GM21619 (cell line): ENCODE results near the gene USP17L21.
"Not testable (repeated sequence)": the region's sequence is repeated elsewhere in the genome, so short reads cannot be mapped to it uniquely, and the experiment has no call there.

Source experiments
- ATAC-seq: cut with Tn5 transposase; IDR thresholded peaks from one replicate; pipeline ENCODE4 v1.9.1; 2021; ENCODE audit not compliant: unreplicated experiment

Gene USP17L21

DNA sequence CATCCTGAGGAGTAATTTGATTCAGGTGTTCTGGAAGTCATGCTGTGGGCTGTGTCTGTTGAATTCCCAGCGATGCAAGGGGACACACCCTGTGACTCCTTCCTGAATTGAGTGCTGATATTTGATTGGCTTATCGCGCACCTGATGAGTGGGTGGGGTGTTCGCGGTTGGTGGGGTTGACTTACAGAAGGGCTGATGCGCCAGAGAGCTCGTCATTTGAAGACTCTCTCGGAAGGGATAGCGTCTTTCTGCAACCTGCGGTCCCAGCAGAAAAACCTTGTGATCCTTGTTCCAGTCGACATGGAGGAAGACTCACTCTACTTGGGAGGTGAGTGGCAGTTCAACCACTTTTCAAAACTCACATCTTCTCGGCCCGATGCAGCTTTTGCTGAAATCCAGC is at the start of gene USP17L21:
Gene USP17L21 (plus strand): TSS at position 301 of the 400 bp plus-strand sequence. CDS start 0 bp downstream, at position 301.
- not testable (repeated sequence) for ATAC-seq

DNA sequence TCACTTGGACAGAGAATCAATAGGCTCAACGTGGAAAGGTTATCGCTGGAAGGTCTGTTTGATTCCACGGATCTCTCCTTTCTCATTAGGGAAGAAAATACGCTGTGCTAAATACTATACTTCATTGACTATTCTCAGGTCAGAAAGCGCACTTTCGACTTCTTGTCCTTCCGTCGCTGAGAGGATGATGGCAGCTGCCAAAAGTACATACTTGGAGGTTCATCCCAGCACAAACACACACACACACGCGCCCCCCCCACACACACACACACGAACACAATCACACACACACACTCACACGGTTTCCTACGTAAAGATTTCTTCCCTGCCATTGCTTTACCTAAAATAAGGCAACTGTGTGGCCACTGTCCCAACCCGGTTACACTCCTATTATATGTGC is 48.0 kb upstream of the USP17L21 start:
- ATAC-seq, result not testable (repeated sequence)

DNA sequence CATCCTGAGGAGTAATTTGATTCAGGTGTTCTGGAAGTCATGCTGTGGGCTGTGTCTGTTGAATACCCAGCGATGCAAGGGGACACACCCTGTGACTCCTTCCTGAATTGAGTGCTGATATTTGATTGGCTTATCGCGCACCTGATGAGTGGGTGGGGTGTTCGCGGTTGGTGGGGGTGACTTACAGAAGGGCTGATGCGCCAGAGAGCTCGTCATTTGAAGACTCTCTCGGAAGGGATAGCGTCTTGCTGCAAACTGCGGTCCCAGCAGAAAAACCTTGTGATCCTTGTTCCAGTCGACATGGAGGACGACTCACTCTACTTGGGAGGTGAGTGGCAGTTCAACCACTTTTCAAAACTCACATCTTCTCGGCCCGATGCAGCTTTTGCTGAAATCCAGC is 47.6 kb upstream of the USP17L21 start, which contains the start of gene USP17L11:
Gene USP17L11 (plus strand): TSS at position 301 of the 400 bp plus-strand sequence. CDS start 0 bp downstream, at position 301.
- ATAC-seq, result not testable (repeated sequence)

DNA sequence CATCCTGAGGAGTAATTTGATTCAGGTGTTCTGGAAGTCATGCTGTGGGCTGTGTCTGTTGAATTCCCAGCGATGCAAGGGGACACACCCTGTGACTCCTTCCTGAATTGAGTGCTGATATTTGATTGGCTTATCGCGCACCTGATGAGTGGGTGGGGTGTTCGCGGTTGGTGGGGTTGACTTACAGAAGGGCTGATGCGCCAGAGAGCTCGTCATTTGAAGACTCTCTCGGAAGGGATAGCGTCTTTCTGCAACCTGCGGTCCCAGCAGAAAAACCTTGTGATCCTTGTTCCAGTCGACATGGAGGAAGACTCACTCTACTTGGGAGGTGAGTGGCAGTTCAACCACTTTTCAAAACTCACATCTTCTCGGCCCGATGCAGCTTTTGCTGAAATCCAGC is 42.8 kb upstream of the USP17L21 start, which contains the start of gene USP17L12:
Gene USP17L12 (plus strand): TSS at position 301 of the 400 bp plus-strand sequence. CDS start 0 bp downstream, at position 301.
- ATAC-seq, result not testable (repeated sequence)

- ATAC-seq, result not testable (repeated sequence)
These were observed 38.1 kb upstream of the USP17L21 start, which contains the start of gene USP17L13 for GRCh38 chr4:9224596-9224995. Gene USP17L13 (plus strand): TSS chr4:9224896. CDS start chr4:9224896, 0 bp downstream.

GRCh38 chr4:9230249-9230648 is 32.4 kb upstream of the USP17L21 start:
- ATAC-seq, result not testable (repeated sequence)

DNA sequence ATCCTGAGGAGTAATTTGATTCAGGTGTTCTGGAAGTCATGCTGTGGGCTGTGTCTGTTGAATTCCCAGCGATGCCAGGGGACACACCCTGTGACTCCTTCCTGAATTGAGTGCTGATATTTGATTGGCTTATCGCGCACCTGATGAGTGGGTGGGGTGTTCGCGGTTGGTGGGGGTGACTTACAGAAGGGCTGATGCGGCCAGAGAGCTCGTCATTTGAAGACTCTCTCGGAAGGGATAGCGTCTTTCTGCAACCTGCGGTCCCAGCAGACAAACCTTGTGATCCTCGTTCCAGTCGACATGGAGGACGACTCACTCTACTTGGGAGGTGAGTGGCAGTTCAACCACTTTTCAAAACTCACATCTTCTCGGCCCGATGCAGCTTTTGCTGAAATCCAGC is 28.6 kb upstream of the USP17L21 start, which contains the start of gene USP17L15:
Gene USP17L15 (plus strand): TSS at position 301 of the 400 bp plus-strand sequence. CDS start 0 bp downstream, at position 301.
- not testable (repeated sequence) for ATAC-seq

DNA sequence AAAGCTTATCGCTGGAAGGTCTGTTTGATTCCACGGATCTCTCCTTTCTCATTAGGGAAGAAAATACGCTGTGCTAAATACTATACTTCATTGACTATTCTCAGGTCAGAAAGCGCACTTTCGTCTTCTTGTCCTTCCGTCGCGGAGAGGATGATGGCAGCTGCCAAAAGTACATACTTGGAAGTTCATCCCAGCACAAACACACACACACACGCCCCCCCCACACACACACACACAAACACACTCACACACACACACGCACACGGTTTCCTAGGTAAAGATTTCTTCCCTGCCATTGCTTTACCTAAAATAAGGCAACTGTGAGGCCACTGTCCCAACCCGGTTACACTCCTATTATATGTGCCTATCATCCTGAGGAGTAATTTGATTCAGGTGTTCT is 24.2 kb upstream of the USP17L21 start:
- ATAC-seq, result not testable (repeated sequence)

GRCh38 chr4:9243579-9243978 is 19.1 kb upstream of the USP17L21 start, which contains the start of gene USP17L17:
Gene USP17L17 (plus strand): TSS chr4:9243879. CDS start chr4:9243879, 0 bp downstream.
- ATAC-seq, result not testable (repeated sequence)

DNA sequence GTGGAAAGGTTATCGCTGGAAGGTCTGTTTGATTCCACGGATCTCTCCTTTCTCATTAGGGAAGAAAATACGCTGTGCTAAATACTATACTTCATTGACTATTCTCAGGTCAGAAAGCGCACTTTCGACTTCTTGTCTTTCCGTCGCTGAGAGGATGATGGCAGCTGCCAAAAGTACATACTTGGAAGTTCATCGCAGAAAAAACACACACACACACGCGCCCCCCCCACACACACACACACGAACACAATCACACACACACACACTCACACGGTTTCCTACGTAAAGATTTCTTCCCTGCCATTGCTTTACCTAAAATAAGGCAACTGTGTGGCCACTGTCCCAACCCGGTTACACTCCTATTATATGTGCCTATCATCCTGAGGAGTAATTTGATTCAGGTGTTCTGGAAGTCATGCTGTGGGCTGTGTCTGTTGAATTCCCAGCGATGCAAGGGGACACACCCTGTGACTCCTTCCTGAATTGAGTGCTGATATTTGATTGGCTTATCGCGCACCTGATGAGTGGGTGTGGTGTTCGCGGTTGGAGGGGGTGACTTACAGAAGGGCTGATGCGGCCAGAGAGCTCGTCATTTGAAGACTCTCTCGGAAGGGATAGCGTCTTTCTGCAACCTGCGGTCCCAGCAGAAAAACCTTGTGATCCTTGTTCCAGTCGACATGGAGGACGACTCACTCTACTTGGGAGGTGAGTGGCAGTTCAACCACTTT is 14.6 kb upstream of the USP17L21 start, which contains the start of gene USP17L18:
Gene USP17L18 (plus strand): TSS at position 678 of the 728 bp plus-strand sequence. CDS start 0 bp downstream, at position 678.
- ATAC-seq, result not testable (repeated sequence)

- not testable (repeated sequence) for ATAC-seq
These were observed 9.6 kb upstream of the USP17L21 start, which contains the start of gene USP17L19 for GRCh38 chr4:9253078-9253477. Gene USP17L19 (plus strand): TSS chr4:9253378. CDS start chr4:9253378, 0 bp downstream.

- not testable (repeated sequence) for ATAC-seq
These were observed 4.8 kb upstream of the USP17L21 start, which contains the start of gene USP17L20 for GRCh38 chr4:9257824-9258223. Gene USP17L20 (plus strand): TSS chr4:9258124. CDS start chr4:9258124, 0 bp downstream.

- ATAC-seq, result not testable (repeated sequence)
These were observed 4.6 kb downstream of the USP17L21 start, which contains the start of gene USP17L22 for GRCh38 chr4:9267319-9267718. Gene USP17L22 (plus strand): TSS chr4:9267619. CDS start chr4:9267619, 0 bp downstream.

DNA sequence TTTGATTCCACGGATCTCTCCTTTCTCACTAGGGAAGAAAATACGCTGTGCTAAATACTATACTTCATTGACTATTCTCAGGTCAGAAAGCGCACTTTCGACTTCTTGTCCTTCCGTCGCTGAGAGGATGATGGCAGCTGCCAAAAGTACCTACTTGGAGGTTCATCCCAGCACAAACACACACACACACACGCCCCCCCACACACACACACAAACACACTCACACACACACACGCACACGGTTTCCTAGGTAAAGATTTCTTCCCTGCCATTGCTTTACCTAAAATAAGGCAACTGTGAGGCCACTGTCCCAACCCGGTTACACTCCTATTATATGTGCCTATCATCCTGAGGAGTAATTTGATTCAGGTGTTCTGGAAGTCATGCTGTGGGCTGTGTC is 9.0 kb downstream of the USP17L21 start:
- ATAC-seq, result not testable (repeated sequence)
